ENCODE data around the gene CFAP97.

DNA sequence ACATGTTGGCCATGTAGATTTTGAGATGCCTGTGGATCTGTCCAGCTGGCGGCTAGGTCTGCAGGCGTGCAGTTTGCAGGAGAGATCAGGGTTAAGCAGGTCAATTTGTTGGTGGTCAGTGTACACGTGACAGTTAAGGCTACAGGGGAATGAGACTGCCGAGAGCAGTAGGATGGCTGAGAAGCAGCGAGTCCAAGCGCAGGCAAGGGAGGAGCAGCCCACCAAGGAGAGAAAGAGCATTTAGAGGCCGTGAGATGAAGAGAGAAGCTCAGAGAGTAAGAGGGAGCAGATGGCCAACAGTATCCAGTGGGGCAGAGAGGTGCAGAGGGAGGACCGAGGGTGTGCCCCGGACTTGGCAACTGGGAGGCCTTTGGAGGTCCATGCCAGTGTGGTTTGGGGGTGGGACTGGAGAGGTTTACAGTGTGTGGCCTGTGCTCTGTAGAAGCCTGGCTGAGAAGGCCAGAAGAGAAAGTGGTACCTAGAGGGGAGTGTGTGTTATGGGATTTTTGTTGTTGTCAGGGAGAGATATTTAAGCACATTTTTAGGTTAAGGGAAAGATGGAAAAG lies 24.0 kb upstream of the CFAP97 start:
- TF ChIP-seq EZH2 (IDR thresholded peaks at IDR 0.05; ENCODE audit: low read length, unreplicated experiment), result no peak
- TF ChIP-seq, protein P1, sequence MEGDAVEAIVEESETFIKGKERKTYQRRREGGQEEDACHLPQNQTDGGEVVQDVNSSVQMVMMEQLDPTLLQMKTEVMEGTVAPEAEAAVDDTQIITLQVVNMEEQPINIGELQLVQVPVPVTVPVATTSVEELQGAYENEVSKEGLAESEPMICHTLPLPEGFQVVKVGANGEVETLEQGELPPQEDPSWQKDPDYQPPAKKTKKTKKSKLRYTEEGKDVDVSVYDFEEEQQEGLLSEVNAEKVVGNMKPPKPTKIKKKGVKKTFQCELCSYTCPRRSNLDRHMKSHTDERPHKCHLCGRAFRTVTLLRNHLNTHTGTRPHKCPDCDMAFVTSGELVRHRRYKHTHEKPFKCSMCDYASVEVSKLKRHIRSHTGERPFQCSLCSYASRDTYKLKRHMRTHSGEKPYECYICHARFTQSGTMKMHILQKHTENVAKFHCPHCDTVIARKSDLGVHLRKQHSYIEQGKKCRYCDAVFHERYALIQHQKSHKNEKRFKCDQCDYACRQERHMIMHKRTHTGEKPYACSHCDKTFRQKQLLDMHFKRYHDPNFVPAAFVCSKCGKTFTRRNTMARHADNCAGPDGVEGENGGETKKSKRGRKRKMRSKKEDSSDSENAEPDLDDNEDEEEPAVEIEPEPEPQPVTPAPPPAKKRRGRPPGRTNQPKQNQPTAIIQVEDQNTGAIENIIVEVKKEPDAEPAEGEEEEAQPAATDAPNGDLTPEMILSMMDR (conservative IDR thresholded peaks at IDR 0.05; ENCODE audit: low read depth, low read length), result no peak

All from PC-3 (cell line).